ENCODE data around the gene TAF3.

Gene TAF3

GRCh38 chr10:8041284-8041991 is 223.1 kb downstream of the TAF3 start:
- H3K4me3 ChIP-seq (ENCODE audit: low read depth, low read length), result no peak overlapping the region

GRCh38 chr10:8041992-8042720 is 223.9 kb downstream of the TAF3 start:
- TF ChIP-seq CTCF (IDR thresholded peaks at IDR 0.05; ENCODE audit: low read depth, low read length), result no peak

More at GRCh38 chr10:8041284-8041991, 223.1 kb downstream of the TAF3 start:
- TF ChIP-seq CTCF (IDR thresholded peaks at IDR 0.05; ENCODE audit: low read depth, low read length), result no peak

GRCh38 chr10:8042721-8043568 is 224.6 kb downstream of the TAF3 start:
- no peak for TF ChIP-seq CTCF (IDR thresholded peaks at IDR 0.05; ENCODE audit: low read depth, low read length)
- H3K4me3 ChIP-seq (ENCODE audit: low read depth, low read length), result no peak overlapping the region

More at GRCh38 chr10:8041992-8042720, 223.9 kb downstream of the TAF3 start:
- H3K4me3 ChIP-seq (ENCODE audit: low read depth, low read length), result no peak overlapping the region

GRCh38 chr10:8043569-8044306 is 225.4 kb downstream of the TAF3 start:
- TF ChIP-seq CTCF (IDR thresholded peaks at IDR 0.05; ENCODE audit: low read depth, low read length), result no peak
- H3K4me3 ChIP-seq (ENCODE audit: low read depth, low read length), result no peak overlapping the region

GRCh38 chr10:8044331-8044907 is 226.1 kb downstream of the TAF3 start:
- no peak for TF ChIP-seq CTCF (IDR thresholded peaks at IDR 0.05; ENCODE audit: low read depth, low read length)
- no peak overlapping the region; the same call in 1 of the 2 replicates for H3K4me3 ChIP-seq (ENCODE audit: low read depth, low read length)

GRCh38 chr10:8044908-8045725 is 226.8 kb downstream of the TAF3 start:
- no peak for TF ChIP-seq CTCF (IDR thresholded peaks at IDR 0.05; ENCODE audit: low read depth, low read length)
- H3K4me3 ChIP-seq (ENCODE audit: low read depth, low read length), result peak overlapping the region; percentile 30
